ENCODE results near the gene RFLNA. TPM values are rescaled to one million over a fixed set of nuclear protein-coding genes. Genes with fewer than 3 reads are reported as not detected.

RFLNA gene, protein sequence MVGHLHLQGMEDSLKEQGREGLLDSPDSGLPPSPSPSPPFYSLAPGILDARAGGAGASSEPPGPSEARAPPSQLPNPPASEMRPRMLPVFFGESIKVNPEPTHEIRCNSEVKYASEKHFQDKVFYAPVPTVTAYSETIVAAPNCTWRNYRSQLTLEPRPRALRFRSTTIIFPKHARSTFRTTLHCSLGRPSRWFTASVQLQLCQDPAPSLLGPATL
- total RNA-seq: 12.0 TPM in 1 of 2 replicates, not detected in the other

DNA sequence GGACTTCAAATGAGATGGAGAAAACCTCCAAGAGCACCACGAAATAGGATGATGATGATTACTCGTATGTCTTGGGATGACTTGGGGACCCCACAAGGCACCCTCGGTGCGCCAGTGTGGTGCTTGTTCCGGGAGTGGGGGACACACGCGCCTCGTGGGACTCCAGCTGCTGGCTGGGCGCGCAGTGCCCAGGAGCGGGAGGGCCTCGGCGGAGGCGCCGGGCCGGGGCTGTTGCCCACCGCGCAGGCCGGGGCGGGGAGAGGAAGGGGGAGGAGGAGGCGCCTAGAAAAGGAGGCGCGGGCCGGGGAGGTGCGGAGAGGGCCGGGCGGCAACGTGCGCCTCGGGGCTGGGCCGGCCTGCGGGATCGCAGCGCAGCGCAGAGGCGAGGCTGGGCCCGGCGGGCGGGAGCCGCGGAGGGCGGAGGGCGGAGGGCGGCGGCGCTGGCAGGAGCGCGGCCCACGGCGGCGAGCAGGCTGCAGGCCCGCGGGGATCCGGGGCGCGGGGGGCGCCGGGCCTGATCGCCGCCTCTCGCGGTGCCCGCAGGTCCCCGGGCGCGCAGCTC, at the start of gene RFLNA:
Gene RFLNA (plus strand): TSS at position 314 of the 562 bp plus-strand sequence. CDS start 337 bp downstream, outside the sequence.

